CD4-positive, alpha-beta T cell treated with Interleukin-1 beta for 1 hour (primary cell): ENCODE measurements around the gene IL26.
"Not testable (repeated sequence)": the region's sequence is repeated elsewhere in the genome, so short reads cannot be mapped to it uniquely, and the experiment has no call there.

ENCODE experiments used
- DNase-seq, 2 donors: peaks; one replicate each; pipeline ENCODE4 v3.0.0-alpha.2; 2020 to 2022

The IL26 gene

GRCh38 chr12:68190301-68190700, 35.3 kb downstream of the IL26 start:
- DNase-seq, result no peak

- DNase-seq, result peak in 1 of 2 donors; percentile 37
Measured at GRCh38 chr12:68189821-68190242, 35.8 kb downstream of the IL26 start.

- no peak for DNase-seq
Measured at GRCh38 chr12:68185598-68185997, 40.0 kb downstream of the IL26 start.

DNA sequence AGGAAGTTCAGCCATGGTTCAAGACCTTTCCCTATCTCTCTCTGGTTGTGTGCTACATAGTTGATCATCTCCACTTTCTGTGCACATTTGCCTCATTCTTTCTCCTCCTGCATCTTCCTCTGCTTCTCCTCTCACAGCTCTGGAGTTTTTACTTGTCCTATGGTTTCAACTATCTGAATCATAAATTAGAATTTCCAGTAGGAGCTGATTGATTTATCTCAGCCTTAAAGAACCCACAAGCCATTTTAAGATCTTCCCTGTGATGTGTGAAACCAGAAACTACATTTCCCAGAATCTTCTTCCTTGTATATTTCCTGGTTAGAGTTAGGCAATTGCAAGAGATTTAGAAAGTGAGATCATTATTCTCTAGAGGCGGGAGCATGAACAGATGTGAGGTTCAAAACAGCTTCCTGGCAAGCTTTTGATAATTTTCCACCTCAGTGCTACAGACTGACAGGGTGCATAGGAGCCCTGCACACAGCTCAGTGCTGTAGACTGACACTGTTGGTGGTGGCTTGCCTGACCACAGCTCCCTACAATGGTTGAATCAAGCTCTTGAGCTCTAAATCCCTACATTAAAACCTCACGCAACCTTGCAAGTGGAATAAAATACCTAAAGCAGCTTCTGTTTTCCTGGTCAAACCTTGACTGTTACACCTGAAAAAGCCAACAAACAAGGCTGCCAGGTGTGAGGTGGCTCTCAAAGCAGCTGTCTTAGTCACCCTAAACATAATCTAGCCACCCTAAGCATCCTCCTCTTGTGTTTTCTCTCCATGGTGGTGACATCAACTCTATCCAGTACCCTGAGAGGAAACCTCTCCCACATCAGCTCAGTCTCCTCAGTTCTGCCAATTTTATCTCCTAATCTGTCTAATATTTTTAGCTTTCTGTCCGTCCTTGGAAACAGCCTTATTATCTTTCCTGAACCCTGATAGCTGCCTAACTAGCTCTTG, 44.5 kb downstream of the IL26 start:
- DNase-seq, result peak; percentile 24 to 60

DNA sequence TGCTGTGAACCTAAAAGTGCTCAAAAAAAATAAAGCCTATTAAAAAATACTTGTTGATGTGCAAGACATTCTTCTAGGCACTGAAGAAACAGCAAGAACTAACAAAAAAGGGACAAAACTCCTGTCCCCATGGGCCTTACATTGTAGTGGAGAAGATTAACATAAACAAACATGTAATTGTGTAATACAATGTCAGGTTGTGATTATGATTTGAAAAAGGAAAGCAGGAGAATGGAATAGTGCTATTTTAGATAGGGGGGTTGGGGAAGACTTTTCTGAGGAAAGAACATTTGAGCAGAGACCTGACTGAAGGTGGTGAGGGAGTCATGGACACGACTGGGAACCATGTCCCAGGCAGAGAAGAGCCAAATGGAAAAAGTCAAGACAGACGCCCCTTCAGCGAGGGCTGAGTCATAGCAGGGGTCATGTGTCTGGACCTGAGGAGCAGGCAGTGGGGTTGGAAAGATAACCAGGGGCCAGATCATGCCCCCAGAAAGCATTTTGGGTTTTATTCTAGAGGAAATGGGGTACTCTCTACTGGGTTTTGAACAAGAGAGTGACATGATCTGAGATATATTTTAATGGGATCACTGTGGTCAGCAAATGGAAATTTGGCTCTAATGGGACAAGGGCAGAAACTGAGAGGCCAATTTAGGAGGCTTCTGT, 46.7 kb downstream of the IL26 start:
- no peak for DNase-seq

- no peak for DNase-seq
Measured at GRCh38 chr12:68178184-68178583, 47.4 kb downstream of the IL26 start.

DNA sequence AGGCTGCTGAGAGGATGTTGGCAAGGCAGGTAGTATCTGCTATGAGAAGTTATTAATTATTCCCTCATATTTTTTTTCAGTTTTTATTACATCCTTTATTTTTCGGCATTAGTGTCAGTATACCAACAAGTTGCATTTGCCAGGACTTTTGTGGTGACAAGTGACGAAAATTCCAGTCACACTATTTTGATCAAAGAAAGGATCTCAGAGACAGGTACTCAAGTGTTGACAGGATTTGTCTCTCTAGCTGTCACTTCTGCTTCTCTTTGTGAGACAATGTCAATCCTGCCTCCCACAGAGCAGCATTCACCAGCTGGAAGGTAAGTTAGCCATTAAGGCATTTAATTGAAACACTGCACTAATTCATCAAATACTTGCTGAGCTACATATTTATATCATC, 48.0 kb downstream of the IL26 start:
- DNase-seq, result no peak

GRCh38 chr12:68176257-68176656, 49.4 kb downstream of the IL26 start:
- no peak for DNase-seq

- peak; percentile 65 to 80 for DNase-seq
Measured at GRCh38 chr12:68175557-68176061, 50.0 kb downstream of the IL26 start.

- not testable (repeated sequence) for DNase-seq
Measured at GRCh38 chr12:68174761-68175160, 50.8 kb downstream of the IL26 start.

DNA sequence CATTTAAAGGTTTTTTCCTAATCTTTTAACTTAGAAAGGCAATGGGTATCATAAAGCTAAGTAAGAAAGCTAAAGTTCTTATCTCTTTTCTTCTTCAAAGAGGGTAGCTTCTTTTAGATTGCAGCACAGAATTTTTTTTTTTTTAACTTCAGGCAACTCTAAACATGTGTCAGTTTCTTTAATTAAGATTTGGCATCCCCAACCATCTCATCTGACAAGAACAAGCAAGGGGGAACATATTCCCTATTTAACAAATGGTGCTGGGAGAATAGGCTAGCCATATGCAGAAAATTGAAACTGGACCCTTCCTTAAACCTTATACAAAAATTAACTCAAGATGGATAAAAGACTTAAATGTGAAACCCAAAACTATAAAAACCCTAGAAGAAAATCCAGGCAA, 51.8 kb downstream of the IL26 start:
- DNase-seq, result no peak

GRCh38 chr12:68170726-68171125, 54.9 kb downstream of the IL26 start:
- DNase-seq, result no peak

- no peak for DNase-seq
Measured at GRCh38 chr12:68169213-68169889, 56.3 kb downstream of the IL26 start.

DNA sequence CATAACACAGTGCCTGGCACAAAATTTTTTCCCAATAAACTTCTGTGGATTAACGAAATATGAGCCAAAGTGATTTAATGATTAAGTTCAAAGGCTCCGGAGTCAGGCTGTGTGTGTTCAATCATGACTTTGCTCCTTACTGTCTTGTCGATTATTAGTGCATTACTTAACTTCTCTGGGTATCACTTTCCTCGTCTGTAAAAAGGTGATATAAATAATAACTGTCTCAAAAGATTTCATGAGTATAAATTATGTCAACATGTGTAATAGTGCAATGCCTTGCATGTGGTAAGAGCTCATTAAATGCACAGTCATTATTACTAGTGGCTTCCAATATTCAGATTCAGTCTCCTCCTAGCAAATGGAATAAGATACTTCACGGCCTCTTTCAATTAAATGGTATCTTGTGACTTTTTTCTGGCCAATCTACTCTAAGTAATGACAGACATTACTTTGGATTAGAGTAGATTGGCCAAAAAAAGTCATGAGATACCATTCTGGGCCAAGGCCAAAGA, 59.2 kb downstream of the IL26 start:
- no peak for DNase-seq

DNA sequence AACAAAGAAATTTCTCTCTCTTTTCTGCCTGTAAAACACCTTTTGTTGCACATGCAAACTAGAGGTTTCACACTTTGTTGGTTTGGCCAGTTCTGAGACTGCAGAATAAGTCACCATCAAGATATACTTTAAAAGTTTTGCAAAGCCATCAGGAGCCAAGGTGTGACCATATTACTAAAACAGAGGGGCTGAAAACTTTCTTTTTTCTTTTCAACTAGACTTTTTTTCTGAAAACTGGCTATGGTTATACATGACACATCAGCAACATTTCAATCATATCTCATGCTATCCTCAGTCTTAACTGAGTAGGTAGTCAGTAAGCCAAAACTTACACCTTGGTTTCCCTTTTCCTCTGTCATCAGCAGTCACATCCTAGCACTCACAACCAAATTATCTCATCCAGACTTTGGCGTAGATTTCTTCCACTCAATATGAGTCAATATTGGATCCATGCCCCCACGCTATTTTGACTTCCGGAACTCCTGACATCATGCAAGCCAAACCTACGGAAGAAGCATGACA, 62.0 kb downstream of the IL26 start:
- DNase-seq, result peak in 1 of 2 donors; percentile 24

GRCh38 chr12:68162374-68162773, 63.2 kb downstream of the IL26 start:
- no peak for DNase-seq

- DNase-seq, result peak; percentile 29 to 75
Measured at GRCh38 chr12:68159681-68160304, 65.8 kb downstream of the IL26 start, which contains the start of gene IFNG. TSS of gene IFNG (minus strand) at chr12:68159740. CDS start at chr12:68159615, 125 bp downstream.

- peak; percentile 8 to 71 for DNase-seq
Measured at GRCh38 chr12:68158432-68158831, 67.2 kb downstream of the IL26 start.

DNA sequence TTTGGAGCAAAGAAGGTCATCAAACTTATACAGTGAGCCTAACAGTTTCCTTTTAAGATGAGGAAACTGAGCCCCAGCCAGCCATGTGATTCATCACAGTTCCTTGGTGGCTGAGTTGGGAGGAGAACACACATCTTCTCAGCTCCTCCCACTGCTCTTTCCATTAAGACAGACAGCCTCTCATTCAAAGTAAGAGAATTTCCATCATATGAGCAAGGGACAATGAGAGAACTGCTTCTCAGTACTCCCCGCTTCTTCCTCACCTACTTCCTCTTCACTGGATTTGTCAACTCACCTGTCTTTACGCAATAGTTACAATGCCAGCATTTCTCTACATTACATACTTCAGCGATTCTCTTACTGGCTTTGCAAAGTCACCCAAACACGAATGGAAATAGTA, 68.2 kb downstream of the IL26 start:
- DNase-seq, result no peak

- DNase-seq, result no peak
Measured at GRCh38 chr12:68156636-68157035, 69.0 kb downstream of the IL26 start.

- DNase-seq, result no peak
Measured at GRCh38 chr12:68154779-68155178, 70.8 kb downstream of the IL26 start.
